GM12892 (cell line): ENCODE measurements around the gene TNC.

ENCODE experiments used
- POLR2A ChIP-seq: IDR thresholded peaks from 2 replicates; pipeline ENCODE4 v1.6.1; 2011; ENCODE audit warnings: low read depth, low read length, control low read depth
- TAF1 ChIP-seq: IDR thresholded peaks from 2 replicates; pipeline ENCODE4 v1.6.1; 2011; ENCODE audit warnings: low read depth, mild to moderate bottlenecking, control low read depth, low read length, borderline replicate concordance

DNA sequence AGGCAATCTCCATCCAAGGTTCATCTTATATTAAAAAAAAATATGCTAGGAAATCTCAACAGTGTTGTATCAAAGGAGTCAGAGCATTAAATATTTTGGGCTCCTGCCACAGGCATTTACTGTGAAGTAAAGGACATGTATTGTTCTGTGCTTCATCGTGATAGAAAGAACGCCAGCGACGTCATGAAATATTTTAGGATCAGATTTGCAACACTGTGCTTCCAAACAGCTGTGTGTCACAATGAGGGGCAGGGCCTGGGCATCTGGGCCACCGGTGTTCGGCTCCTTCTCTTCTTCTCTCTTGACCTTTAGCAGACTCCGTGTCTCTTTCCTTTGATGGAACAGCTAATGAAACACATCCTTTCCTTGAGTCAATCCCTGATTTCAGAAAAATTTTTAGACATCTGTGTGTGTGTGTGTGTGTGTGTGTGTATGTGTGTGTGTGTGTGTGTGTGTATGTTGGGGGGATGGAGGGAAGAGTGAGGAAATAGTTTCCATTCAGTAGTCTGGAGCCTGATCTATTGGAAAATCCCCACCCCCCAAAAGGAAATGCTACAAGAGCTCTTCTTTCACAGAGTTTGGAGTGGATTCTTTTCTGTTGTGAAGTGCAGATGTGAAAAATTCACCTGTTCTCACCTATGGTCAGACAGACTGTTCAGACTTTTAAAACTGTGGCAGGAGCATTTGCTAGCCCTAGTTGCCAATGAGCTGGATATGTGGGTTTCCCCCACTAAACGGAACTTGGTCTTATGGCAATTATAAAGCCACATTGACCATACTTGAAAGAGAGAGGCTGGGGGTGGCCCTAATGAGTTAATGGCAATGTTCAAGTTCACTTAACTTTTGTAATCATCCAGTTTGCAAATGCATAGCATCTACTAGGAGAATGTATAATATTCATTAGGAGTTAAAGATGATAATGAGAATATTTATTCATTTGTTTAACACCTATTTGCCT is 18.1 kb upstream of the TNC start:
- no peak for TF ChIP-seq POLR2A
- no peak for TF ChIP-seq TAF1
